Middle frontal gyrus (tissue), 1 donor: ENCODE data around the gene DUS1L.

Experiments
- DNase-seq: peaks from one replicate; pipeline ENCODE4 v3.0.0-alpha.2; 2015; ENCODE audit warnings: low spot score; ENCODE audit errors: extremely low spot score

The DUS1L gene

DNA sequence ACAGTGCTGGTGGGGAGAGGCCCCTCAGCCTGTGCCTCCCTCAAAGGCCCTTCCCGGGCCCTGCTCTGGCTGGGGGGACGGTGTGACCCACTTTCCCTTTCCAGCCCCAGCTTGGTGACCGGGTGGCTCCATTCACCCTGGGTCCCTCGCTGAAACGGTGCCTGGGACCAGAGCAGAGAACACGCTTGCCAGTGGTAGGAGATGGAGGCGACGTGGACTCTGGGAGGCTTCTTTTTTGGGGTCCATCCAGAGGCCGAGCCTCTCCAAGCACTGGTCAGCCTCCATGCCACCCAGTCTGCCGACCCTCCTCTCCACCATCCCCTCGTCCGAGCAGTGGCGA, 50.7 kb downstream of the DUS1L start:
- DNase-seq: no peak

DNA sequence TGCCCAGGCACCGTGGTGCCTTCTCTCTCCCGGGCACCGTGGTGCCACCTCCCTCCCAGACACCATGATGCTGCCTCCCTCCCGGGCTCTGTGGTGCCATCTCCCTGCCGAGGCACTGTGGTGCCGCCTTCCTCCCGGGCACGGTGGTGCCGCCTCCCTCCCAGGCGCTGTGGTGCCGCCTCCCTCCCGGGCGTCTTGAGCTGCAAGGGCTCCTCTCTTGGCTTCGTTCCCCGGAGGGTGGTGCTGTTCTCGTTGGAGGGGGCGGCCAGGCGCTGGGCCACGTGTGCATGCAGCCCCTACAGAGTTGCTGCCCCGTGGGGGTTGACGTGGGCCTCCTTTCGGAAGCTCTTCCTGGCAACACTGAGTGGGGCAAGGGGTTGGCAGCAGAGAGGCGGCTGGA, 51.2 kb downstream of the DUS1L start:
- no peak for DNase-seq

DNA sequence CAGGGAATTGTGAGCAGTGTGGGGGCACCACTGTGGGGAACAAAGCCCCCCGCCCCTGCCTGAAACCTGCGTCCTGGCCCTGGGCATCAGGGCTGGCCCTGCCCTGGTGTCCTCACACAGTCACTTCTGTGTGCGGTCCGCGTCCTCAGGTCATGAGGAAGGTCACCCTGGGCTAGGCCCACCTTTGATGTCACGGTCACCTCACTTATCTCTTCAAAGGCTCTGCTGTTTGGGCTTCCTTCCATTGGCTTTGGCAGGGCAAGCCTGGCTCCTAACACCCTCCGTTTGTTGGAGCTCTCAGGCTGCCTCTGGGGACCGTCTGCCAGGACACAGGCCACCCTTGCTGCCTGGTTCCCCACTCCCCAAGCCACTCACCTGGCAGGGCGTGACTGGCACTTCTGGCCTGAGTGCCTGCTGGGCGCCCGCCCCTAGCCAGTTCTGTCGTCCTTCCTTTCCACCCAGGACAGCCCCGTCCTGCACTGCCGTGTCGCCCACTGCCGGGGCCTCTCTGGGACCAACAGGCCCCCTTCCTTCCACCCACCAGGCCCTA, 51.8 kb downstream of the DUS1L start:
- DNase-seq: no peak

DNA sequence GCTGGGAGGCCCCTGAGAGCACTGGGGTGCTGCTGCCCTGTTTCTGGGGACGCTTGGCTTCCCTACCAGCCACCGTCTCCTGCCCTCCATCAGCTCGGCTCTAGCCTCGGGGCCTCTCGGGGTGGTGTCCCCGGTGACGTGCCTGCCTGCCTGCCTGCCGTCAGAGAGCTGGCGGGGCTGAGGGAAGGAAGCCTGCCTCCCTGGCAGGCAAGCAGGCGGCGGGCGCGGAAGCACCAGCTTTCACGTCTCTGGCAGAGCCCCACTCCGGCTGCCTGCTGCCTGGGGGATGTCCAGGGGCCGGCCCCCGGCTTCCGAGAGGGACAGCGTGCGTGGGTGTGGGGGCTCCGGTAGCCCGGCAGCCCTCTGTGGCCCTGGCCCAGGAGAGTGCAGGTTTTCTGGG, 52.3 kb downstream of the DUS1L start:
- DNase-seq: no peak

DNA sequence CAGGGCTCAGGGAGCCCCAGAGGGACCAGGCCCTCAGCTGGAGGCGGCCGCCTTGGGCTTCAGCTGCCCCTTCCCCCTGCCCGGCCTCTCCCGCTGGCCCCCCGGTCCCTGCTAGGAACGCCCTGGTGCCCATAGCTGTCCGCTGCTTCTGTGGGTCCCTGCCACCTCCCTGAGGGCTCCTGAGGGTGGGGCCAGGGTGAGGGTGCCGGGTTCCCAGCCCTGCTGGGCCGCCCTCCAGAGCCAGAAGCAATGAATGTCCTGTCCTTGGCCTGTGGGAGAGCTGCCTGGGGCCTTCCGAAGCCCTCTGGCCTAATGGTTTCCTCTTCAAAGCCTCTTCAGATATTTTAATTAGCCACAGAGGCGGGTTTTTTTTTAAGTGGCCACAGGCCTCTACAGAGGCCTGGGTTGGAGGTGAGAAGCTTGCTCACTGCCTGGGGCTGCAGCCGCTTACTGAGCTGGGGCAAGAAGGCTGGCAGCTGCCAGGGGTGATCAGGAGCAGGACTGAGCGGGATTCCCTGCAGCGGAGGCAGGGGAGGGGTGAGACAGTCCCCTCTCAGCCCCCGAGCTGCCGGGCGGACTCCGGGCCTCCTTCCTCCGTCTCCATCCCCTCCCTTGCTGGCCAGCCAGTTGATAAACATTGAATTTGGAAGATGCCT, 52.8 kb downstream of the DUS1L start:
- DNase-seq: no peak

DNA sequence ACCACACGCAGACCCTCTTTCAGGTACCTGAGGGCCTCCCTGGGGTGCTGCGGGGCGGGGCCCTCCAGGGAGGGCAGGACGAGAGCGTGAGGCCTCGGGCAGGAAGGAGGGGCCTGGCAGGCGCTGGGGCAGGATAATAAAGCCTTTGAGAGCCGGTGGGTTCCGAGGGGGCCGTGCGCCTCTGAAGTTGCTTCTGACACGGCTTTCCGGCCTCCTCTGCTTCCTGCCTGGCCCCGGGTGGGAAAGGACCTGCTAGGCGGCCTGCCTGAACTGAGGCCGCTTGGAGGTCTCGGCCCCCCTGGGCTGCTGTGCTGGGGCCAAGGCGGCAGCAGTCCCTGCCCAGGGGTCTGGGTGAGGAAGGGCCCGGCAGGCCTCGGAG, 53.4 kb downstream of the DUS1L start:
- DNase-seq: no peak

DNA sequence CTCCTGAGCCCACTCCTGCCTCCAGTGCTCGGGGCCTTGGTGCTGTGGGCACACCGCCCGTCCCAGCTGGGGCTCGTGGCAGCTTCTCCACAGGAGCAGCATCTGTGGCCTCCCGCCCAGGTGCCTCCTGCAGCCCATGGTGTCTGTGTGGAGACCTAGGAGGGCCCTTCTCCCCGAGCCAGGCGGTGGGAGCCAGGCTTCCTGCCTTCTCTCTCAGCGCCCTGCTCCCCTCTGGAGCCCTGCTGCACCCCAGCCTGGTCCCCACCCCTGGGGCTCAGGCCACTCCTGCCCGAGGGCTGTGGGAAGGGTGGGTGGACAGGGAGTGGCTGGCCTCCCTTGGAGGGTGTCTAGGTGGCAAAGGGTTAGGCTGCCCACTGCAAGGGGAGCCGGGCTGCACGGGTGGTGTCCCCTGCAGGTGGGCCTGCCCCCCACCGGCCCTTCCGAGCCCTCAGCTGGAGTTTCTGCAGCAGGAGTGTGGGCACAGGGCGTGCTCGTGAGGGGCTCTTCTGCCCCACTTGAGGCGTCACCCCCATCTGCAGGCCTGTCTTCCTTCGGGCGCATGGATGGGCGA, 53.9 kb downstream of the DUS1L start:
- DNase-seq: no peak

DNA sequence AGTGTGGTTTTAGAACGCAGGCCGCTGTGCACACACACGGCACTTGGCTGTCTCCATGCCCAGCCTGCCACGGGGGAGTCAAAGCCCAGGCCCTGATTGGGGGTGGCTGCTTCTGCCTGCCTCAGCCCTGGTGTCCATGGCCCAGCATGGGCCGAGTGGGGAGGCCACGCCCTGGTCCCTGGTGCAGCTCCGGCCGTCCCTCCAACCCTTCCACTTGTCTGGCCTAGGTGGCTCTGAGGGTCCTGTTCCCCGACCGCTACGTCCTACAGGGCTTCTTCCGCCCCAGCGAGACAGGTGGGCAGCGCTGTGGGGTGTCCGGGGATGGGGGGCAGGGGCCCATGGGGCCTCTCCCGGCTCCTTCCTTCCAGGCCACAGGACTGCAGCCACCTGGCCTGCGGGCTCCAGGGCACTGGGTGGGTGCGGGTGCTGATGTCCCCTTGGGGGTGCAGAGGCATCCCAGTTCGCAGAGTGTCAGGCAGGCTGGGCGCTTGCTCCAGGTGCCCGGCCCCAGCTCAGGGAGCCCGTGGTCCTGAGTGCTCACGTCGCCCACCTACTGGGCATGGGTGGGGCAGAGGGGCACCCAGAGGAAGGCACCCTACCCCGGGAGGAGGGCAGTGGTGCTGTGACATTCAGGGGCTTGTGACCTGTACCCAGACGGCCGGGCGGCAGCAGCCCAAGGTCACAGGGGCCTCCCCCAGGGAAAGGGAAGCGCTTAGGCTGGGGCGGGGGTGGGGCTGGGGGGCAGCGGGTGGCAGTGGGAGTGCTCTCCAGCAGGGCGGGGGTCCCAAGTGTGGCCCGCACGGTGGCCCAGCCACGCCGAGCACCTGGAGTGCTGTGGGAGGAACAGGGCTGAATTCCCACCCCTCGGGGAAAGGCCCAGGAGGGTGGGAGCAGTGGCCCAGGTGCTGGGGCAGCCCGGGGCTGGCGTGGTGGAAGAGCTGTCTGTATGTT, 54.8 kb downstream of the DUS1L start:
- DNase-seq: no peak

DNA sequence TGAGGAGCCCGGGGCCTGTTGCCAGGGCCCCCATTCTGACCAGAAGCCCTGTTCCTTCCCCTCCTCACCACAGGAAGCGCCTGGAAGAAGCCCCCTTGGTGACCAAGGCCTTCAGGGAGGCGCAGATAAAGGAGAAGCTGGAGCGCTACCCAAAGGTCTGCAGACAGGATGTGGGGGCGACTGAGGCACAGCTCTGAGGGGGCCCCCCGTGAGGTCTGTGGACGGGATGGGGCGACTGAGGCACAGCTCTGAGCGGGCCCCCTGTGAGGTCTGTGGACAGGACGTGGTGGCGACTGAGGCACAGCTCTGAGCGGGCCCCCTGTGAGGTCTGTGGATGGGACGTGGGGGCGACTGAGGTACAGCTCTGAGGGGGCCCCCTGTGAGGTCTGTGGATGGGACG, 56.2 kb downstream of the DUS1L start:
- DNase-seq: no peak

DNA sequence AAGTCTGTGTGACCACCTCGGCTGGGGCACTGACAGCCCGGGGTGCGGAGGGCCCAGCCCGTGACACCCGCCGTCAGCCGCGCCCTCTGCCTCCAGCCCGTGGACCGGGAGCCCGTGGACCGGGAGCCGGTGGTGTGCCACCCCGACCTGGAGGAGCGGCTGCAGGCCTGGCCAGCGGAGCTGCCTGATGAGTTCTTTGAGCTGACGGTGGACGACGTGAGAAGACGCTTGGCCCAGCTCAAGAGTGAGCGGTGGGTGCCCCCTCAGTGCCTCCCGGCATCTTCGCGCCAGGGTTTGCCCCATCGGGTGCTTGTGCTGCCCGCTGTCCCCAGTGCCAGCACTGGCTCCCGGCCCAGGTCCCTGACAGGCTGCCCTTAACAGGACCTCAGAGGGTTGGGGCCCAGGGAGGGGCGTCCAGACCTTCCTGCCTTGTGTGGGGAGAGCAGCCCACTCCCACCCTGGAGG, 56.6 kb downstream of the DUS1L start:
- DNase-seq: no peak

DNA sequence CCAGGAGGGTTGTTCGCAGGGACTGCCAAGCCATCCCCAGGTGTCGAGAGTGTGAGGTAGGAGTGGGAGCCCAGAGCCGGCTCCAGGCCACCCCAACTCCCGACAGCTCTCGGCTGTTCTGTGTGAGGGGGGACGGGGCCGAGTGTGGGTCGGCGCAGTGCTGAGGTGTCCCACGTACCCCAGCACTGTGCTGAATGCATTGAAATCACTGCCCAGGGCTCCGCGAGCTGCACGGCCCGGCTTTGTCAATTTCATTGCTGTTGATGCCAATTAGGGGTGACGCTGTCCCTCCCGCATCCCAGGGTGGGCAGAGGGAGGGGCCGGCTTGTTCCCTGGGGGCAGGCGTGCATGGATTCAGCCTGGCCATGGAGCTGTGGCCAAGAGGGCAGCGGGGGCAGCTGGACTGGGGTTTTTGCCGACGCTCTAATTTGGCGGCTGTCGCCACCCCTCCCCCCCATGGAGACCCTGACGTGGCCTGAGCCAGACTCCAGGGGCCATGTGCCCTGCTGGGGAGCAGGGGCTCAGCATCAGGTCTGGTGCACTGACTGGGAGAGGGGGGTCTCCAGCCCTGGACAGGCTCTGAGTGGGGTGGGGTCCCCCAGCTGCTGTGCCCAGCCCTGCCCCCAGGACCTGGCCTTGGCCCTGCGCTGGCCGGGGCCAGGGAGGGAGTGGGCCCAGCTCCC, 57.2 kb downstream of the DUS1L start:
- DNase-seq: no peak
